Fibroblast of upper back skin (primary cell): ENCODE results near the gene LCAT.
A peak's percentile ranks its signal among the peaks of the same experiment; 100 is the strongest.

Experiments used
- DNase-seq: peaks from one replicate; pipeline ENCODE4 v3.0.0-alpha.2; 2013

Gene LCAT

GRCh38 chr16:67968400-67969253 is 24.7 kb upstream of the LCAT start, which contains the start of gene SLC12A4:
TSS of gene SLC12A4 (minus strand) at chr16:67968637. CDS start at chr16:67968553, 84 bp downstream.
- DNase-seq, result peak; percentile 85

- DNase-seq, result peak; percentile 41
These were observed 24.1 kb upstream of the LCAT start for GRCh38 chr16:67967958-67968399.

- peak; percentile 22 for DNase-seq
These were observed 23.4 kb upstream of the LCAT start for GRCh38 chr16:67967183-67967957.

- peak; percentile 19 for DNase-seq
These were observed 22.7 kb upstream of the LCAT start for GRCh38 chr16:67966549-67967182.

GRCh38 chr16:67965668-67966548 is 22.0 kb upstream of the LCAT start:
- DNase-seq, result no peak

GRCh38 chr16:67964477-67965131 is 20.7 kb upstream of the LCAT start:
- DNase-seq, result no peak

GRCh38 chr16:67963662-67964321 is 19.9 kb upstream of the LCAT start:
- no peak for DNase-seq

- no peak for DNase-seq
These were observed 19.4 kb upstream of the LCAT start for GRCh38 chr16:67963292-67963661.

GRCh38 chr16:67962135-67962534 is 18.2 kb upstream of the LCAT start:
- no peak for DNase-seq

- no peak for DNase-seq
These were observed 17.6 kb upstream of the LCAT start for GRCh38 chr16:67961551-67961957.

- no peak for DNase-seq
These were observed 15.8 kb upstream of the LCAT start for GRCh38 chr16:67959536-67960329.

- no peak for DNase-seq
These were observed 13.7 kb upstream of the LCAT start for GRCh38 chr16:67957622-67958021.

GRCh38 chr16:67954421-67955196 is 10.7 kb upstream of the LCAT start:
- no peak for DNase-seq

- no peak for DNase-seq
These were observed 9.9 kb upstream of the LCAT start for GRCh38 chr16:67953641-67954375.

- no peak for DNase-seq
These were observed 7.6 kb upstream of the LCAT start for GRCh38 chr16:67951485-67951884.

GRCh38 chr16:67950335-67950843 is 6.5 kb upstream of the LCAT start:
- DNase-seq, result no peak

- DNase-seq, result no peak
These were observed 5.7 kb upstream of the LCAT start for GRCh38 chr16:67949645-67950044.

- DNase-seq, result no peak
These were observed 4.1 kb upstream of the LCAT start for GRCh38 chr16:67948015-67948414.
